PC-9 (cell line): ENCODE data around the gene RO60. TPM values are rescaled to one million over a fixed set of nuclear protein-coding genes. Genes with fewer than 3 reads are reported as not detected.

ENCODE experiments used
- BruUV-seq: library from RNA; stranded (reverse); fragments of 400-500 nt; replicated peaks from 2 replicates; lab custom pipeline; 2021; lab: Mats Ljungman, UMichigan
- CTCF ChIA-PET: fragments of 300-600 bp; sonication (Branson Sonifier 250); formaldehyde crosslinking; loops from one replicate; lab custom pipeline; 2022; ENCODE audit warnings: antibody characterized with exemption; lab: Charles Lee
- POLR2A ChIA-PET: fragments of 300-600 bp; sonication (Branson Sonifier 250); formaldehyde crosslinking; loops from one replicate; lab custom pipeline; 2022; ENCODE audit warnings: antibody characterized with exemption; ENCODE audit not compliant: unreplicated experiment; lab: Charles Lee
- DNase-seq, 2 experiments: peaks; one replicate each; pipeline versions ENCODE4 v3.0.0 to v3.0.0-alpha.2; 2015 to 2022; ENCODE audit warnings: mixed read lengths in 1 of 2
- H2AFZ ChIP-seq: fragments of 200-600 bp; sonication (generic); 2 replicates; pipeline ENCODE4 v1.8.1; 2017; ENCODE audit warnings: antibody characterized with exemption
- H3F3A ChIP-seq: fragments of 200-600 bp; sonication (generic); 2 replicates; pipeline ENCODE4 v1.8.1; 2017; ENCODE audit warnings: antibody characterized with exemption, mild to moderate bottlenecking, low read depth; ENCODE audit not compliant: insufficient read depth
- H3K27ac ChIP-seq: fragments of 200-600 bp; sonication (generic); 2 replicates; pipeline ENCODE4 v1.6.1; 2016; ENCODE audit warnings: mixed run types
- H3K27me3 ChIP-seq: fragments of 200-600 bp; sonication (generic); 2 replicates; pipeline ENCODE4 v1.6.1; 2016; ENCODE audit warnings: low read depth, mixed run types; ENCODE audit not compliant: insufficient read depth
- H3K36me3 ChIP-seq: fragments of 200-600 bp; sonication (generic); 2 replicates; pipeline ENCODE4 v1.6.1; 2016; ENCODE audit warnings: low read depth, mixed run types
- H3K4me1 ChIP-seq: fragments of 200-600 bp; sonication (generic); replicated peaks from 2 replicates; pipeline ENCODE4 v1.6.1; 2016; ENCODE audit warnings: mixed run types; ENCODE audit not compliant: insufficient read depth
- H3K4me2 ChIP-seq: fragments of 200-600 bp; sonication (generic); 2 replicates; pipeline ENCODE4 v1.6.1; 2017; ENCODE audit warnings: mixed run types
- H3K4me3 ChIP-seq: fragments of 200-600 bp; sonication (generic); 2 replicates; pipeline ENCODE4 v1.6.1; 2016; ENCODE audit warnings: mixed run types
- H3K79me2 ChIP-seq: fragments of 200-600 bp; sonication (generic); 2 replicates; pipeline ENCODE4 v1.6.1; 2017; ENCODE audit warnings: low read depth, mixed run types
- H3K9me2 ChIP-seq: fragments of 200-600 bp; sonication (generic); 2 replicates; pipeline ENCODE4 v1.8.1; 2017; ENCODE audit warnings: mild to moderate bottlenecking; ENCODE audit not compliant: insufficient read depth
- H3K9me3 ChIP-seq: fragments of 200-600 bp; sonication (generic); 2 replicates; pipeline ENCODE4 v1.8.1; 2016; ENCODE audit warnings: low read depth; ENCODE audit not compliant: insufficient read depth
- H4K20me1 ChIP-seq: fragments of 200-600 bp; sonication (generic); 2 replicates; pipeline ENCODE4 v1.8.1; 2017; ENCODE audit not compliant: insufficient read depth
- EZH2 ChIP-seq: fragments of 200-600 bp; sonication (generic); IDR thresholded peaks from 2 replicates; pipeline ENCODE4 v1.8.0; 2017; ENCODE audit warnings: antibody characterized with exemption, low read depth
- intact Hi-C: fragments of 100-400 bp; cut with micrococcal nuclease; formaldehyde crosslinking; loops from one replicate; pipeline ENCODE4 v1.10.0; 2022; ENCODE audit not compliant: unreplicated experiment
- total RNA-seq: library from RNA; stranded (reverse); gene quantifications from 2 replicates; pipeline ENCODE4 v1.2.3, GENCODE V29; 2021
- TF ChIP-seq, protein P1 (sequence below): fragments of 200-600 bp; sonication (generic); conservative IDR thresholded peaks from 2 replicates; pipeline ENCODE4 v1.6.1; 2017; ENCODE audit warnings: mixed run types, antibody characterized with exemption, mild to moderate bottlenecking, moderate library complexity

The RO60 gene
- total RNA-seq, 1 experiment from 2014 or later: 49.2 TPM

DNA sequence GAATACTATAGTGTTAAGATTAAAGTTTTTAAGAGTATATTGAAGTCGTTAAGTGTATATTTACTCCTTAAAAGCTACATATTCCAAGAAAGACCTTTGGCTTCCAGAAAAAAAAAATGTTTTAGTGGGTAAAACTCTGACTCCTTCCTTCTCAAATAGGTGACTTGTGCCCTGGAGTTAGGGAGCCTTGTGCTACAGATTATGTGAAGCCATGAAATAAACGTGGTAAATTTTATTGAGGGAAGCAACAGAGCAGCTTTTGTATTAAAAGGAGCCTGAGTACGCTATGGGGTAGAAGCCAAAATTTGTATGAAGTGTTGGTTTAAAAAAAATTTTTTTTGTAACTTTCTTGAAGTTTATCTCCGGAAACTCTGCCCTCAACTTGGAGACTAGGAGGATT is 994 bp downstream of the RO60 start:
- Histone ChIP-seq H3K9me3 (no peaks in the 10 kb centered on the region), H3K4me1 (peaks cover 23% of the 10 kb centered on the region), H3K4me2 (peak overlapping the region; percentile 91), H3K9me2 (no peaks in the 10 kb centered on the region), H3K4me3 (peak overlapping the region; percentile 78), H3K27me3 (no peaks in the 10 kb centered on the region), H4K20me1 (peaks cover 6% of the 10 kb centered on the region; the same call in 1 of the 2 replicates), H3K27ac (peak overlapping the region; percentile 92), H2AFZ (peak overlapping the region; percentile 95), H3K36me3 (peaks cover 11% of the 10 kb centered on the region; the same call in 1 of the 2 replicates), H3K79me2 (peaks cover 89% of the 10 kb centered on the region), H3F3A (peaks cover 18% of the 10 kb centered on the region)
- TF ChIP-seq EZH2: no peak
- TF ChIP-seq, protein P1, sequence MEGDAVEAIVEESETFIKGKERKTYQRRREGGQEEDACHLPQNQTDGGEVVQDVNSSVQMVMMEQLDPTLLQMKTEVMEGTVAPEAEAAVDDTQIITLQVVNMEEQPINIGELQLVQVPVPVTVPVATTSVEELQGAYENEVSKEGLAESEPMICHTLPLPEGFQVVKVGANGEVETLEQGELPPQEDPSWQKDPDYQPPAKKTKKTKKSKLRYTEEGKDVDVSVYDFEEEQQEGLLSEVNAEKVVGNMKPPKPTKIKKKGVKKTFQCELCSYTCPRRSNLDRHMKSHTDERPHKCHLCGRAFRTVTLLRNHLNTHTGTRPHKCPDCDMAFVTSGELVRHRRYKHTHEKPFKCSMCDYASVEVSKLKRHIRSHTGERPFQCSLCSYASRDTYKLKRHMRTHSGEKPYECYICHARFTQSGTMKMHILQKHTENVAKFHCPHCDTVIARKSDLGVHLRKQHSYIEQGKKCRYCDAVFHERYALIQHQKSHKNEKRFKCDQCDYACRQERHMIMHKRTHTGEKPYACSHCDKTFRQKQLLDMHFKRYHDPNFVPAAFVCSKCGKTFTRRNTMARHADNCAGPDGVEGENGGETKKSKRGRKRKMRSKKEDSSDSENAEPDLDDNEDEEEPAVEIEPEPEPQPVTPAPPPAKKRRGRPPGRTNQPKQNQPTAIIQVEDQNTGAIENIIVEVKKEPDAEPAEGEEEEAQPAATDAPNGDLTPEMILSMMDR: no peak
- DNase-seq: no peak
- intact Hi-C loops: no loop called here
- CTCF ChIA-PET: no interaction called here
- BruUV-seq: no TSS peak
- POLR2A ChIA-PET: no interaction called here

- ChIA-PET CTCF (no interaction called here), POLR2A (no interaction called here)
- Histone ChIP-seq H4K20me1 (peaks cover 5% of the 10 kb centered on the region; the same call in 1 of the 2 replicates), H3K27ac (peak overlapping the region; percentile 92), H3K27me3 (no peaks in the 10 kb centered on the region), H3K9me2 (no peaks in the 10 kb centered on the region), H3F3A (peaks cover 18% of the 10 kb centered on the region), H2AFZ (peak overlapping the region; percentile 95; the same call in 1 of the 2 replicates), H3K4me2 (peak overlapping the region; percentile 91), H3K9me3 (no peaks in the 10 kb centered on the region), H3K79me2 (peaks cover 88% of the 10 kb centered on the region), H3K4me3 (peak overlapping the region; percentile 78), H3K36me3 (peaks cover 8% of the 10 kb centered on the region; the same call in 1 of the 2 replicates), H3K4me1 (peaks cover 23% of the 10 kb centered on the region)
- BruUV-seq: no TSS peak
- intact Hi-C loops: no loop called here
- TF ChIP-seq EZH2: no peak
- TF ChIP-seq, protein P1: no peak
- DNase-seq: no peak
Observed at GRCh38 chr1:193060938-193061337, 1.5 kb downstream of the RO60 start.

- Histone ChIP-seq H3K79me2 (peaks cover 85% of the 10 kb centered on the region), H3K9me3 (no peaks in the 10 kb centered on the region), H3K27ac (no peak overlapping the region), H3K9me2 (no peaks in the 10 kb centered on the region), H3K27me3 (no peaks in the 10 kb centered on the region), H4K20me1 (peaks cover 5% of the 10 kb centered on the region; the same call in 1 of the 2 replicates), H3K36me3 (peaks cover 3% of the 10 kb centered on the region; the same call in 1 of the 2 replicates), H3K4me2 (no peak overlapping the region), H3F3A (peaks cover 18% of the 10 kb centered on the region), H2AFZ (no peak overlapping the region), H3K4me1 (peaks cover 12% of the 10 kb centered on the region), H3K4me3 (no peak overlapping the region)
- CTCF ChIA-PET: no interaction called here
- no TSS peak for BruUV-seq
- no peak for DNase-seq
- POLR2A ChIA-PET: no interaction called here
- no peak for TF ChIP-seq EZH2
- TF ChIP-seq, protein P1: no peak
- intact Hi-C loops: no loop called here
Observed at GRCh38 chr1:193062698-193063463, 3.5 kb downstream of the RO60 start.
